ENCODE measurements around the gene CTRB1.

CTRB1 gene

DNA sequence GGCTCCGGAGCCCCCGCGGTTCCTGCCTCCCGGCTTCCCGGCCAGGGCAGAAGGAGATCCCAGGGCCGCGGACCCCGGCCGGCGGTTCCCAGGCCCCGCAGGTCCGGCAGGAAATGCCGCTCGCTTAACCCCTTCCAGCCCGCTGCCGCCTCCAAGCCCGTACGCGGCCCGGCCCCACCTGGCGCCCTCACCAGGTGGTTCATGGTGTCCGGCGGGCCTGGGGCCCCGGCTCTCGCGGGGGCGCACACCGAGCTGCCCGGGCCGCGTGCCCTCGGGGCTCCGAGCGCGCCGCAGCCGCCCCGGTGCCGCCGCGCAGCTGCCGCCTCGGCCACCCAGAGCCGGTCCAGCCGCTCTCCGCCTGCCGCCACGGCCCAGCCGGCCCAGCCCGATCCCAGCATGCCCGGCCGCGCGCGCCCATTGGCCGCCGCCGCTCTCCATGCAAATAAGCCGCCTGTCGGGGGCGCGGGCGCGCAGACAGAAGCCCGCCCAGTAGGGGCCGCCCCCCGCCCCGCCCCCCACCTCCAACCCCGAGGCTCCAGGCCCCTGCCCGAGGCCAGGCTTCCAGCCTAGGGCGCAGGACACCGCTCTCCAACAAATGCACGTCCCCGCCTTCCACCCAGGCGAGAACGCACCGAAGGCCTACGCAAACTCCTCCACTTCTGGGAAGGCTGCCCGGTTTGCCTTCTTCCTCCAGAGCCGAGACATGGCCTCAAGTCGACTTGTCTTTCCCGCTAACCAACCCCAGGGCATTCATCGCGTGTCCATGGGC is 32.7 kb downstream of the CTRB1 start, which contains the start of gene BCAR1:
Gene BCAR1, minus strand, starts transcription at position 345 of the 769 bp plus-strand sequence. Its CDS starts 142 bp downstream, at position 203.
- TF ChIP-seq GATA3 (IDR thresholded peaks at IDR 0.05; ENCODE audit: low read depth, low read length) (no peak), GATA2 (IDR thresholded peaks at IDR 0.05; ENCODE audit: low read depth, low read length) (no peak)

DNA sequence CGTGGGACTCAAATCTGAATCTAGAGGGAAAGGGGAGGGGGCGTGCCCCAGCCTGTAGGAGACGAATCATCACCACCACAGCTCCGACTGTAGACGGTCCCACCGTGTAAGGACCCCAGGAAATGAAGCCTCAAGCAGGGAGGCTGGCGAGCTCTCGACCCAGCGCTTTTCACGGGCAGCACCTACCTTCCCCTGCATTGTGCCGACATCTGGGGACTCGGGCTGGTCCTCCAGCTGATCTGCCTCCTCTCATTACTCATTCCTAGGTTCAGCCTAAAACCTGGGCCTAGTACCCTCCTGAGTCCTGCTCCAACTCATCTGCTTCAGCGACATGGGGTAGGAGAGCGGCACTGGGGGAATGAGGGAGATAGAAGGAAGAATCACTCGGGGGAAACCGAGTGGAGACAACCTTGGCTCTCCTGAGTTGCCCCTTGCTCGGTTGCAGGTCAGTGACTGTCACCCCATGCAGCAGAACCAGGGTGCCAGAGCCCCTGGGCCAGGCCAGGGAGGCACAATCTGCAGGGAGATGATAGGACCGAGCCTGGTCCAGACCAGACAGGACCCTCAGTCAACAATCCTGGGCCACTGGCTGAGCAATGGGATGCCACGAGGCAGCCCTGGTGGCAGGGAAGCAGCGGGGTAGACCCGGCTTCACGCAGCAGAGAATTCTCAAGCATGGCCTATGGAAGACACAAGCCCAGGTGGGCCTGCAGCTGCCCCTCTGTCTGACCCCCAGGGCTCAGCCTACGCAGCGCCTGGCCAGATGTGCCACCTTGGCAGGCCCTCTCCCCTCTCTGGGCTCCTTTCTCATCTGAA is 33.5 kb downstream of the CTRB1 start:
- TF ChIP-seq GATA3 (IDR thresholded peaks at IDR 0.05; ENCODE audit: low read depth, low read length) (no peak), GATA2 (IDR thresholded peaks at IDR 0.05; ENCODE audit: low read depth, low read length) (no peak)

DNA sequence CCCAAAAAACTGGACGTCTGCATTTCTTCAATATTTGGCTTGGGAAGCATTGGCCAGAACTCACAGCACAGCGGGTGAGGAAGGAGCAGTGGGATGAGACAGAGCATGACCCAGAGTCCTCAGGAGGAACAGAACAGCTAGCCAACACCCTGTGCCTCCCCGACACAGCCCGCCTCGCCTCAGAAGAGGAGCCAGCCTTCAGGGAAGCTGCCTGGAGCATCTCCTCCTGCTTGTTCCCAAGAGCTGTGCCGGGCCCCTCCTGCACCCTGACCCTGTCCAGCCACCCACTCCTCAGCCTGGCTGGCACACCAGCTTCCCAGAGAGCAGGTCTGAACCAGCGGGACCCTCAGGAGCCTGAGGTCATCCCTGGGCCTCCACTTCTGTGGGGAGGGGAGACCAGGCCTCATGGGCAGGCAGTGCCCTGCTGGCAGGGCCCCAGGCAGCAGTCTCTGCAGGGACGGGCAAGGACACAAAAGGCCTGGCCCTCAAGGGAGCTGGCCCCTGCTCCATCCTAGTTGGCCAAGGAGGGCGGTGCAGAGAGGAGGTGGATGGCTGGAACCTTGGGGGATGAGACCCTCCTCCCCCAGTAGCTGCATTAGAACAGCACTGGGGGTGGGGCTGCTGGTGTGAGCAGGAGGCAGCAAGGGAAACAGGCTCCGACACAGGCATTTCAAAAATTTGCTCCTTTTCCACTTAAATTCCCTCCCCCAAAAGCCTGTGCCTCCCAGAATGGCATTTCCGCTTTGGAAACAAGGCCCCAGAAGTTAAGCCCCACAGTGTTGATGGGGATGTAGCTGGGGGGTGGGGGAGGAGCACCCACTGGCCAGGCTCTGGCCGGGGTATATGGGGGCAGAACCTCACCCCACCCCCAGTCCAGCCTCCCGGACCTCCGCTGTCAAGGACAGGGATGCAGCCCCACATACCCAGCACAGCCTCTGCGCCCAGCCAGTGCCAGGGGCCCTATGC is 34.4 kb downstream of the CTRB1 start:
- no peak for TF ChIP-seq GATA2 (IDR thresholded peaks at IDR 0.05; ENCODE audit: low read depth, low read length)
- TF ChIP-seq GATA3 (IDR thresholded peaks at IDR 0.05; ENCODE audit: low read depth, low read length) = no peak

DNA sequence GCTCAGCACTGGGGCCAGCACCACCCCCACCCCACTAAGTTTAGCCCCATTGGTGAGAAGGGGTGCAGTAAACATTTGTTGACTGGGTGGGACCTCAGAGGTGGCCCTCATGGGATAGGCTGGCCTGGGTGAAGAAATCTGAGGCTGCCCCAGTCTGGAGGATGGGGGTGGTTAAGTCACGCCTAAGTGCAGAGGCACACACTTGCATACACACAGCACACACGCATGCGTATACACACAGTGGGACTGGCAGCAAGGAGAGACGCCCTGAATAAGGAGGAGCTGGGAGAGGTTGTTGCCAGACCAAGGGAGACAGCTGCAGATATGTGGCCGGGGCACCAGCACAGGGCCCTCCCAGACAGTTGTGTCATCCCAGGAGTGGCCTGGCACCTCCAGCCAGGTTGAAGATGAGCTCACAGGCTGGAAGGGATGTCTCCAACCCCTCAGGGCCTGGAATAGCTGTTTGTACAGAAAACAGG is 35.6 kb downstream of the CTRB1 start:
- TF ChIP-seq GATA2 (IDR thresholded peaks at IDR 0.05; ENCODE audit: low read depth, low read length) = no peak
- no peak for TF ChIP-seq GATA3 (IDR thresholded peaks at IDR 0.05; ENCODE audit: low read depth, low read length)

DNA sequence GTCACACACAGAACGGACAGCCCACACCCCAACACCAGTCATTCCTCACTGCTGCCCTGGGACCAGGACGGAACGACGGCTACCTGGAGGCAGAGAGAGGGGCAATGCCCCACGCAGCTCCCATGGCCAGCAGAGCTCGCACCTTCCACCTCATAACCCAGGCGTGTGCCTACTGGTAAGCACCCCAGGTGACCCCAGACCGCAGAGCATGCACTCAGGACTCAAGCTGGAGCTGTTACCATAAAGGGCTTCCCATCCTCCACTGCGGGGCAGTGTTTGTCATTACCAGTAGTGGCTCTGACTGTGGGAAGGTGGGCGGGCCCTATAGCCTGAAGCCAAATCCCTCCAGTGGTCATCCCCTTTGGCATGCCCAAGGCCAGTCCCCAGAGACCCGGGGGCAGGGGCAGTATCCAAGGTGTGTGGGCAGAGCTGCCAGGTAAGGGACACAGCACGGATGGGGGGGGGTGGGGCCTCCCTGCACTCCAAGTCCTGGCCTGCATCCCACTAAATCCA is 37.3 kb downstream of the CTRB1 start:
- TF ChIP-seq GATA2 (IDR thresholded peaks at IDR 0.05; ENCODE audit: low read depth, low read length) (no peak), GATA3 (IDR thresholded peaks at IDR 0.05; ENCODE audit: low read depth, low read length) (no peak)

DNA sequence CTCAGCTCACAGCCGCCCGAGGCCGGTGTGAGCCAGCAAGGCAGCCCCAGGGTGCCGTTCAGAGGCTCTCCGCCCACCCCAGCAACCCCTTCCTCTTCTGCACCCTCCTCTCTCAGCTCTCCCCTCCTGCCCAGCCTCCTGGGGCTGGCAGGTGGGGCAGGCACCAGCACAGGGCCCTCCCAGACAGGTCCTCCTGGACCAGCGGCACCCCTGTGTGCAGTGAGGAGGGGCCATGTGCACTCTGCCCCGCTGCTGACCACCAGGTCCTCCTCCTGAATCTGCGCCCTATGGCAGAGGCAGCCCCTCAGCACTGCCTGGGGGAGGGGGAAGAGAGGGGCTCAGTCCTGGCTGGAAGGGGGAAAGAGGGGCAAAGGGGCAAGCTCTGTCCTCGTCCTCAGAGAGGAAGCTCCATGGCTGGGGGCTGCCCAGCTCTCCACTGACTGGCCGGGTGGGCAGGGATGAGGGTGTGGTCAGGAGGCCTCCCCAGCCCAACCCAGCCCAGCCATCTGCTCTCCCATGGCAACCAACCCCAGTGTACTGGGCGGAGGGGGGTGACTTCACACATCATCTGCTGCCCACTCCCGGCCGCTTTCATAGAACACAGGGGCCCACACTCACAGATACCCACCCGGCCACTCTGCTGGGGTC is 38.0 kb downstream of the CTRB1 start:
- no peak for TF ChIP-seq GATA3 (IDR thresholded peaks at IDR 0.05; ENCODE audit: low read depth, low read length)

DNA sequence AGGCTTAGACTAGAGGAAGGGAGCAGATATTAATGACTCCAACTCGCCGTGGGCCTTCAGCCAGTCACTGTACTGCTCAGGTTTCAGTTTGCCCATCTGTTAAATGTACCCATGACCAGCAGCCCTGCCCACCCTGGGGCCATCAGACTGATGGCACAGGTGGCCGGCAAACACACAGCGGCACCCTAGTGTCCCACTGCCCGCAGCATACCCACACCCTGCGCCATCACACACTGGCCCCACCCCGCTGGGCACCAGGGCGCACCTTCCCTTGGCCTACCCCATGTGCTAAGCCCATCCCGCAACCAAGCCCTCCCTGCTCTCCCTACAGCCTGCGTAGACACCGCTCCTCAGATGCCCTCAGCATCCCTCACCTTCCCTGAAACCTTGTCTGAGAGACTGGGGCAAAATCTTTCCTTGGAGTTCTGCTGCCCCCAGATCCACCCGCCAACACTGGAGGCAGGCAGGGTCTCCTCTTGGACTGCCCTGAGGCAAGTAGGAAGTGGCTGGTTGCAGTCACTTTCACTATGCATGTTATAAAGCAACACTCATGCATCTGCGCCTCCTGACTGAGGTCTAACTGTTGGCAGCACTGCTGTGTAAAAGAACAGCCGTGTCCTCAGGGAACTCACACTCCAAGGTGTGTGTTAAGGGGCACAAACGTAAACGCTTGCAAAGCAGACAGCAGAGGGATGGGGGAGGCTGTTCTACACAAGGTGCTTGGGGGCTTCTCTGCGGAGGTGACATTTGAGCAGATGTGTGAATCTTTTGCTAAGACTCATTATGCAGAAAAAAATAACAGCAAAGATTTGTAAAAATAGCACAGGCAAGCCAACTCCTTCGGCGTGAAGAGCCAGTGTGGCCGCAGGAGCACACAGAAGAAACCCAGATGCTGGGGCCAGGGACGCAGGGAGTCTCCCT is 39.4 kb downstream of the CTRB1 start:
- TF ChIP-seq GATA2 (IDR thresholded peaks at IDR 0.05; ENCODE audit: low read depth, low read length) (no peak), GATA3 (IDR thresholded peaks at IDR 0.05; ENCODE audit: low read depth, low read length) (no peak)

DNA sequence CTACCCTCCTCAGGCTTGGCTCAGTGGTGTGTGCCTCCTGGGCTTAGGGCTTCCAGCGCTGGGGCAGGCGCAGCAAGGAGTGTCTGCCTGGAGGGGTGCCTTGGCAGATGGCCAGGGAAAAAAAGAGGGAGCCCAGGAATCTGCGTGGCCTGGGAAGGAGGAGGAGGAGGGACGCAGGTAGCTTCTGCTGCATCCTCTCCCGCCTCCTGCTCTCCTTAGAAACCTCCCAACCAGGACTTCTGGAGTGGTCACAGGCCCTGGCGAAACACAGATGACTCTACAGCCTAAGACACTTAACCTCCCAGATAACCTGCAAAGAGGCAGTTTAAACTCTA is 40.0 kb downstream of the CTRB1 start:
- no peak for TF ChIP-seq GATA2 (IDR thresholded peaks at IDR 0.05; ENCODE audit: low read depth, low read length)
- no peak for TF ChIP-seq GATA3 (IDR thresholded peaks at IDR 0.05; ENCODE audit: low read depth, low read length)

DNA sequence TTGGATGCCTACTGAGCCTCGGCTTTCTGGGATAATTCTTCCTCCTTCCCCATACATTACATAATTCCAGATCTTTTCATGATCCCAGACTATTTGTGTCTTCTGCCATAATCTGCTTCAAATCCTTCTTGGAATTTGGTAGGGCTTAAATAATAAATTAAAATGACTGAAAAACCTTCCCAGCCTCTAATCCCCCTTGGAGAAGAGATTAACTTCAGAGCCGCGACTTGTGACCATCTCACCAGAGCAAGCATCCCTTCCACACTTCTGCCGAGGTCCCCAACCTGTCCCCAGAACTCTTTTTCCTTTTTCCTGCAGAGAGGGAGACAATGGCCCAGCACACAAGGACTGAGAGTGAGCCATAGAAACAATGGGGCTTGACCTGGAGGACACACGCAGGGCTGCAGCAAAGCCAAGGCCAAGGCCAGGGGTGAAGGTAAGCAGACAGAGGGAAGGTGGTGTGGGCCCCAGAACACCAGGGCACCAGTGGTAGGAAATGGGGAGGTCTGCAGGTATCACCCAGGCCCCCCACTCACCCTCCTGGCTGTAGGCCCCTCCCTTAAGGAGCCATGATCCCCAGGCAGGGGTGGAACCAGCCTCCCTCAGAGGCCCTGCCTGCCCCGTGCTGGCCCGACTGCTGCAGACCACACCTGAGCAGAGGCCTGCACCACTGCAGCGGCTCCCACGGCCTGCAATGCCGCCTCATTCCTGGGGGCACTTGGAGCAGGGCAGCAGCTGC is 42.2 kb downstream of the CTRB1 start:
- TF ChIP-seq GATA2 (IDR thresholded peaks at IDR 0.05; ENCODE audit: low read depth, low read length) = no peak

DNA sequence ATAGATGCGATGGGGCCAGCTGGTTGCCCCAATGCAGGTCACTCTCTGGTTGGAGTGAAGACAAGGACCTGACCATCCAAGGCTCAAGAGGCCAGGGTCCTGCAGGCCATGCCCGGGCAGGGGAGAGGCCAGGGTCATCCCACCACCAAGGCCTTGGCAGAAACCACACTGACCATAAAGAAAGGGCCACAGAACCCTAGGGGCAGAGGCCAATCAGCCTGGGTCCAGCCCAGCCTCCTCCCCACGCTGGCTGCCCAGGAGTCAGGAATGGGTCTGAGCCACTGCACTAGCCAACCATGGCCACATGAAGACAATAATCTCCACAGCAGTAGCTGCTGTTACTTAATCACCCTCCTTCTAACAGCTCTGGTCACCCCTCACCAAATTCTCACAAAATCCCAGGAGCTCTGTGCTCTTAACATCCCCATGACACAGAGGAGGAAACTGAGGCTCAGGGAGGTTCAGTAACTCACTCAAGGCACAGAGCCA is 42.8 kb downstream of the CTRB1 start:
- TF ChIP-seq GATA3 (IDR thresholded peaks at IDR 0.05; ENCODE audit: low read depth, low read length) (no peak), GATA2 (IDR thresholded peaks at IDR 0.05; ENCODE audit: low read depth, low read length) (no peak)

DNA sequence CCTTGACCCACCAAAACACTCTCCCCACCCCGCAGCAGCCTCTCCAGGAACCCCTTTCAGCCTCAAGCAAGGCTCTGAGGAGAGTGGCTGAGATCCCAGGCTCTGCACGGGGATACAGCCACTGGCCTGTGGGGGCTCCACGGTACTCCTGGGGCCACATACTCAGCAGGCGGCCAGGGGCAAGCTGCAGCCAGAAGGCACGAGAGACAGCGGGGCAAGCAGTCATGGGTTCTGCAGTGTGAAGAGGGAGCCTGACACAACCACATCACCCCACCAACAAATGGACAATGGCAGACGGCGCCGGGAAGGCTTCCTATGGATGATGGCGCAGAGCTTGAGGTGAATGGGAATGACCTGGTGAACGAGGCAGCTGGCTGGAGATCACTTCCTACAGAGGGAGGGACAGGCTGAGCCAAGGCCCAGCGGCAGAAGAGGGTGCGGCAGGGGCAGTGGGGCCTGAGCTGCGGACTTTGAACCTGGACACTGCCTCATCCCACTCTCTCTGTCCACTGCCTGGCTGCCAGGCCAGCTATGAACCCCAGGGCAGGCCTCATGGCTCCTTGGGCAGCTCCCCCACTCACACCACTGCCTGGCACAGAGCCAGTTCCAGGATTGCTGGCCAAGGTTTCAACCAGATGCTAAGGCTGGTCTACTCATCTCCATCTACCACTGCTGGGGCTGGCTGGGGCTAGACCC is 43.5 kb downstream of the CTRB1 start:
- TF ChIP-seq GATA2 (IDR thresholded peaks at IDR 0.05; ENCODE audit: low read depth, low read length) (no peak), GATA3 (IDR thresholded peaks at IDR 0.05; ENCODE audit: low read depth, low read length) (no peak)

Measured in SH-SY5Y (cell line).